TTC549 (cell line): ENCODE measurements around the gene TLL1.

Source experiments
- FAIRE-seq: peaks from 2 replicates; lab custom pipeline; 2012; peaks lifted over from hg19 to GRCh38; lab: Jason Lieb, UNC

TLL1 gene

DNA sequence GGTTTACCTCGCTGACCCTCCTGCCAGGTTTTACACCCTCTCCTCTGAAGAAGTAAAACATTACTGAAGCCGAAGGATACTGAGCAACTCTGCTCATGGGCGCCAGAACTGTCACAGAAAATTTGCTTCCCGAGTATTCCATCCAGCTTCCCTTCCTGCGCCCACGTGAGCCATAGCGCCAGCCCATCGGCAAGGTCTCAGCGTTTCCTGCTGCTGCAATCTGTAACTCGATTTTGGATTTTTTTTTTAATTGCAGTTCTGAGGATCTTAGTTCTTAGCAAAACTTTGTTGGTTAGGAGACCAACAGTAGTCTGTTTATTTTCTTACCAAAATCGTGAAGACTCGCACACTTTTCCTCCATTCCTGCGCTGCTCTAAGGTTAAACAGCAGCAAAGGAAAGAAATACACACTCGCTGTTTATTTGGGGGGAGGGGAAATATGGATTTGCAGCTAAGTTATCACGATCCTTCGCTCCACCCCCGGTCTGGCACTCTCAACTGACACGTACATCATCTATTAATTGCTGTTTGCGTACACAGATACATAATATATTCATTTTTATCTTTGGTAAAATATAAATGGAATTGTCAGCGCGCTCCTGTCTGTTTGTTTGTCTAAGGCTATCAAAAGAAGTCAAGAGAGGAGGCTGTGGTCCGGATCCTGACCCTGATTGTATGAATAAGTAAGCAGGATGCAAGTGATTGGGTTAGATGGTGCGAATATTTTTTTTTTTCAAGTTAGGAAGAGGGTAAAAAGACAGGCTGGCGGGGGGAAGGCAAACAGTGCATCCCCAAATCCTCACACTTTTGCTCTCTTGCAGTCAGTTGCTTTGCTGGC lies at the start of gene TLL1:
TSS of gene TLL1 (plus strand) at position 777 of the 837 bp plus-strand sequence. CDS start 668 bp downstream, outside the sequence.
- no peak for FAIRE-seq

DNA sequence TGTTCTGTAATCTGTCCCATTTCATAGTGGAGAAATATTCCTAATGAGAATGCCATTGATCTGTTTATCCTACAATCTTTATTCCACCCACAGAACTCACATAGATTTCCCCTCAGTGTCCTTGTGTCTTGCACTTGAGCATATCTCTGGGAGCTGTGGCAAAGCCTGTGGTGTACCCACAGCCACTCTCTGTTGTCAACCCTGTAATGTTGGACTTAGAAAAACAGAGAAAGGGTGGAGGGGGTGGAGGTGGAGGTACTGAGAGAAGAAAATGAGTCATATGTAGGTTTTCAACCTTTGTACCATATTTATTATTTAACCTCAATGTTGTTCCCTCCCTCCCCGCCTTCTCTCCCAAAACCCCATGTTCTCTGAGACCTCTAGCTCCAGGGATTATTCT lies 46.9 kb upstream of the TLL1 start:
- FAIRE-seq: no peak

DNA sequence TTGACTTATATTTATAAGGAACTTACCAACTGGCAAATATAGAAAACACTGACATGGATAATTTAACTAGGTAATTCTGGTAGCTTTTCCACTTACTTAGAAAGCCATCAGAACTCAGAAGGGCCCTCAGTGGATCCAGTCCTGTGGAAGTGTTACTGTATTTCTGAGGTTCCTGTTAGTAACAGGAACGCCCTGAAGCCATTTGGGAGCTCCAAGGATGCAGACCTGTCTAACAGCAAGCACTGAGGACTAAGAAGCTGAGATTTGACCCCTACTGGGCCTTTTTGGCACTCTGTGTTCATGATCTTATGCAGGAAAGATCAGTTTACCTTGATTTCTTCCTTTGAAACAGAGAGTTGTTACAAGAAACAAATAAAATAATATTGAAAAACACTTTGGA lies 46.0 kb upstream of the TLL1 start:
- FAIRE-seq: no peak

DNA sequence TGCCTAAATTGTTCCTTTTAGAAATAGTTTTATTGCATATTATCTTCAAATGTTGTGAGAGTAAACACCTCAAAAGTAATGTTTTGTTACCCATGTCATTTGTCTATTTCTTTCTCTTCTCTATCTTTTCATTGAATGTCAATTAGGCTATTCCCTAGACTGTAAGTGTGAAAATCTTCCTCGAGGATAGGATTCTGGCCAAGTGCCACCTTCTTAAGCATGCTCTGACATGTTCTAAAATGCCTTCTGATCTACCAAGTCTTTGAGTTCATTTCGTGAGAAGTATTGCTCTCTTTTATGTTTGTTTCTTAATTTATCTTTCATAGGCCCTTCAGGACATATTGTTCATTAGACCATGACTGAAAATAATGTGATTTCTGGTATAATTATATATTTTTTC lies 44.1 kb upstream of the TLL1 start:
- no peak for FAIRE-seq

DNA sequence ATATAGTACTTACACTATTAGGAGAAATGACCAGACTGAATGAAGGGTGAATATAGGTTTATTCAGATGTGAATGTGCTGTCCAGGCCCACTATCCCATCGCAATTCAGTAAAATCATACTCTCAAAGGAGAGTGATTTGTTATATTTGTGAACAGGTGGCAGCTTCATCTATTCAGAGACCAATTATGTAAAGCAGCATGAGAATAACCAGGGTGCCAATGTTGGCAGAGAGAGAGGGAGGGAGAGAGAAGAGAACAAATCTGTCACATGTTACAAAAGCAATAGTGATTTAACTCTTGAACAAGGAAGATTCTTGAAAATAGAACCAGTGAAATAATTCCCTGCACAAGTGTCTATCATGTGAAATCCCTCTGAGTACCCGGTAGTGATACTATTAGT lies 38.9 kb upstream of the TLL1 start:
- FAIRE-seq: no peak

DNA sequence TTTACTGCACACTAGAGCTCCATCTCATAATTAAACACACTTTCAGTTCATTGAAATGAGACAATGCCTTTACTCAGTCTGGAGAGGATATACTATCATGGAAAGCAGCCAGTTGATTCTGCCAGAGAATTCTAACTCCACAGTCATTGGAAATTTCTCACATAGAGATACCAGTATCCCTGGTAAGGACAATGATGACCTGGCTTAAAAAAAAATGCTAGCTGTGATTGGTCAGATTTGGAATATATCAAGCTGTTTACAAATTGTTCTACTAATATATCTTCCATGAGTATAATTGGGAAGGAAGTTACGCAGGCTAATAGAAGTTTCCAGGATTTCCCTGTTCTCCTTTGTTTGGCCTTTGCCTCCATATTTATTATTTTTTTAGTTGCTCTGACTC lies 34.5 kb upstream of the TLL1 start:
- FAIRE-seq: no peak

DNA sequence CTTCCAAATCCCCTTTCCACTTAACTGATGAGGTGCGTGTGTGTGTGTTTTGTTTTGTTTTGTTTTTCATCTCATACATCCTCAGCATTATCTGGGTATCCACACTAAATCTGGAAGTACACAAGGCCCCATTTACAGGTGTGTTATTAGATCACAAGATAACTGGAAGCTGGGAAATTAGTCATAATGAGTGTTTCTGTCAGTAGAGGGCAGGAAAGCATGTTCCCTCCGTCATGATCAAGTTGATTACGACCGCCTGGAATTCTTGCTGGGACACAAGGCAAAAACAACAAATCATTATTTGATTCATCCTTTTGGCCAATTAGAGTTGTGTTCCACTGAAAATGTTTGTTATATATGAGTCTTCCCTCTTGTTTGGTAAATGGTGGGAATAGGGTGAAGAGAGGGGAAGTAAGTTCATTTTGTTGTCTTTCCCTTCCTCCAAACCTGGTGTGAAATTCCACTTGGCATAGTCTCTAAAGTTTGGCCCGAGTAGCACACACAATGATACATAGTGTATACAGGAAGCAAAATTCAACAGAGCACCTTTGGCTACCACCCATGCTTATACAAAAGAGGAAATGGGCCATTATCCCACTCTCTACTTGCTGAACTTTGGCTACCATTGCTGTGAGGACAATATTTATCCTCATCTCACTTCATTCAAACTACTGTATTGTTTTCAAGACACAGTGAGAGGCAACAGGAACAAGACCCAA lies 33.3 kb upstream of the TLL1 start:
- FAIRE-seq: no peak

DNA sequence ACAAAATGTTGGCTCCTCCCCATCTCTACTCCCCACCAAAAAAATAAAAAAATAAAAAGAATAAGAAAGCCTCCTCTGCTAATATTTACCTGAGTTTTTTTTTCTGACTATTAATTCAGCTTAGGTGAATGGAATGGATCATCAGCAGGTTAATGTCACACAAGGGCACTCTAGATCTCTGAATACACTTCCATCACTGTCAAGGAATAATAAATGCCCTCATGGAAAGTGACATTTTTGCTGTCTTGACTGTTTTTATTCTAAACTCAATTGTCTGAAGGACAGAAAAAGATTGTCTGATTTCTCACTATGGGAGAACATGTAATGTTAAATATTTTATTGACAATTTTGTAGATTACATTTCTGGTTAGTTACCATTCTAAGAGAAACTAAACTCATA lies 30.4 kb upstream of the TLL1 start:
- FAIRE-seq: no peak

DNA sequence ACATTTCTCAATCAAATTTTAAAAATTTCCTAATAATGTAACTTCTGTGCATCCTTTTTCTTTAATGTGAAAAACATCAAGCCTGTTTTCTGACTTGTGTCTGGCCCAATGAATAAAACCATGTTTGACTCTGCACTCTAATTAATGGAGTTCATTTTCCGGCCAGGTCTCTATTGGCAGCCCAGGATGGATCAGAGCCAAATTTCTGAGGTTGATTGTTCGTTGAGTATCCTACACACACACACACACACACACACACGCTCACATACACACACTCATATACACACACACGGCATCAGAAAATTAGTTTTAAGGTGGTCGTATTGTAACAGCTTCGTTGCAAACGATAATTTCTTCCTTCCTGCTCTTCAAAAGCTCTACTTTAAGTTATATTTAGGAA lies 28.9 kb upstream of the TLL1 start:
- no peak for FAIRE-seq

DNA sequence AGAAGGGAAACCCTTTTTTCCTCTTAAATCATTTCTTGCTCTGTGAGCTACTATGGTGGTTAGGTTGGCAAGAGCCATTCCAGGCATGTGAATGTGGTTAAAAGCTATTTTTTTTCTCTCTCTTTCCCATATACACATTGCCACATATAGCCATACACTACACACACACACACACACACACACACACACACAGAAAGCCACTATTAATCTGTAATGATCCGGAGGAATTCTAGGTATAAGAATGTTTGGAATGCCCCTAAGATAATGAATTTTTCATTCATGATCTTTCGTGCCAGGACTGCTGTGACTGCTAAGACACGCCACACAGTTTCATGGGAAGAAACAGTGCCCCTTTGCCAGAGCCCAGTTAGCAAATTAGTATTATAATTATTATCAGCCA lies 21.8 kb upstream of the TLL1 start:
- no peak for FAIRE-seq

DNA sequence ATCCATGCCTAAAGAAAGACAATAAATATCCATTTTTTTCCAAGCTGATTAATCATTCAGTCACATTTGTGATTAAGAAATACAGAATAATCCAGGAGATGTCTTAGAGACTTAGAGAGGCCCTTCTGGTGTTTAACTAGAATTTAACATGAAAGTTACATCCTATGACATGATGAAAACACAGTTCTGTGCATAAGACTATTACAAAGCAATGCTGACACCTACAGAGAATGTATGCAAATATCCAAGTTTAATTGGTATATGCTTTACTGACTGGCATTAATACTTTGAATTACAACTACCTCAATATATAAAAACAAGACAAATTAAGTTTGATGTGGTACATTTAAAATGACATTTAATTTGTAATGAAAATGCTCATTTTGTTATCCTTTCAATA lies 17.8 kb upstream of the TLL1 start:
- FAIRE-seq: no peak

DNA sequence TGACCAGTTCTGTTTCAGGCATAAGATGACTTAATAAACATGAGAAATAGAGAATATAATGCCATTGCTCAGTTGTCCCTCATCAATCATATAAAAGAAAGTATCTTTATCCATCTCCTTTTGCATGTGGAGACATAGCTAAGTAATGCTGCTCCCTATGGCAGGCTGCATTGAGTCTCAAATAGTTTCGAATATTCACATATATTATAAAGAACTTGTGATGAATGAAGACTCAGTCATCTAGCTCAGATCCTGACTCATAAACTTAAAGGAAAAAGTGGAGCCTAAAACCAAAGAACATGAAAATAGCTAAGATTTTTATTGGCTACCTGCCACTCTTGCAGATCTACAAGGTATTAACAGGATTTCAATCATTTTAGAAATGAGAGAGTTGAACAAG lies 11.7 kb upstream of the TLL1 start:
- no peak for FAIRE-seq

DNA sequence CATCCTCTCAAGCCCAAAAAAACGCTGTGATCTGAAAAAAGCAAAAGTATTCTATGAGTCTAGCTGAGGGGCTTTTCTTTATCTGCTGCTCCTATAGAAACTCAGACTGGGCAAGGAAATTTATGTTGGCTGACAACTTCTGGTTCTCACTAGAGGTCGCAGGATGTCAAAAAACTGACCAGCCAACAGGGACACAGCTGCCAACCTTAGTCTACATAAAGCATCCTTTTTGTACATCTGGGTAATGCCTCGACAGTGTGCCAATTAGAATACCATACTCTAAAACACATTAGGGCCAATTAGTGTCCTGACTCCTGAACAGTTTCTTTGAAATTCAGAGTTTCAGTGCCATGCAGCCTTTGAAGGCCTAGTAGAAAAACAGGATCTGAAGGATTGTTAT lies 8.8 kb upstream of the TLL1 start:
- no peak for FAIRE-seq

DNA sequence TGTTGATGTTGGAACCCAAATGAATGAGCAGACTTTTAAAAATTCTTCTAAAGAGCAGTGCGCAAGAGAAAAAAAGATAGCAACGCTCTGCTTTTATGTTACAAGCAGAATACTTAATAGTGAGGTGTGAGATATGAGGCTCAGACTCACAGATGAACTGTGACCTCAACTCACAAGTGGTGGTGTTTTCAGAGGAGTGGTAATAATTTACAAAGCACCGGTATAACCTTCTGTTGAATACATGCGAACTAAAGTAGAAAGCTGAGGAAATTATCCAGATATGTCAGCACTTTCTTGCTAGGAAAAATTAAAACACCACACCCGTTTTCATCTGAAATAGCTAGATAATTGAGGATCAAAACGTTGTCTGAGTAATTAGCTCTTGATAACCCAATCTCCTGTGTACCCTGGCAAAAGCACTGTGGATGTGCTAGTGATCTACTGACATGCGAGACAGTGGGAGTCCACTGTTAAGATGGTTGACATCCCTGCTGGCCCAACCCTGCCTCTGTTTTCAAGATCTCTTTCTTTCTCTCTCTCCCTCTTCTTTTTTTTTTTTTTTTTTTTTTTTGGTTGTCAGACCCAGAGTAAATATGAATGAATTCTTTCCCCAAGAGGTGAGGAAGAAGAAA lies 6.9 kb upstream of the TLL1 start:
- FAIRE-seq: no peak

DNA sequence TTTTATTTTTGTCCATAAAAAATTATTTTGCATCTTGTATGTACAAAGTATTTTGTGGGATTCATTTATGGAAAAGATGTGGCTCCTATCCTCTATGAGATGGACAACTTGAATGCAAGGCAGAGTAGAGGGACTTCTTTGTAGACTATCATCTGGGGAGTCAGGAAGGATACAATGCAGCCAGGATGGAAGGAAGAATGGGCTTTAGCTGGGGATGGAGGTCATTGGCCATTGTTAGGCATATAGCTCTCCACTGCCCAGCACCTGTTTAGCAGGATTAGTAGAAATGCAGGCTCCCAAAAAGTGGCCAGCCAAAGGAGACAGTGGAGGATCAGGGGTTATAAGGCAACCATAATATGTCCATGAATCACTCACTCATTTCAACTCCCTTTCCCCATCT lies 5.1 kb upstream of the TLL1 start:
- no peak for FAIRE-seq

DNA sequence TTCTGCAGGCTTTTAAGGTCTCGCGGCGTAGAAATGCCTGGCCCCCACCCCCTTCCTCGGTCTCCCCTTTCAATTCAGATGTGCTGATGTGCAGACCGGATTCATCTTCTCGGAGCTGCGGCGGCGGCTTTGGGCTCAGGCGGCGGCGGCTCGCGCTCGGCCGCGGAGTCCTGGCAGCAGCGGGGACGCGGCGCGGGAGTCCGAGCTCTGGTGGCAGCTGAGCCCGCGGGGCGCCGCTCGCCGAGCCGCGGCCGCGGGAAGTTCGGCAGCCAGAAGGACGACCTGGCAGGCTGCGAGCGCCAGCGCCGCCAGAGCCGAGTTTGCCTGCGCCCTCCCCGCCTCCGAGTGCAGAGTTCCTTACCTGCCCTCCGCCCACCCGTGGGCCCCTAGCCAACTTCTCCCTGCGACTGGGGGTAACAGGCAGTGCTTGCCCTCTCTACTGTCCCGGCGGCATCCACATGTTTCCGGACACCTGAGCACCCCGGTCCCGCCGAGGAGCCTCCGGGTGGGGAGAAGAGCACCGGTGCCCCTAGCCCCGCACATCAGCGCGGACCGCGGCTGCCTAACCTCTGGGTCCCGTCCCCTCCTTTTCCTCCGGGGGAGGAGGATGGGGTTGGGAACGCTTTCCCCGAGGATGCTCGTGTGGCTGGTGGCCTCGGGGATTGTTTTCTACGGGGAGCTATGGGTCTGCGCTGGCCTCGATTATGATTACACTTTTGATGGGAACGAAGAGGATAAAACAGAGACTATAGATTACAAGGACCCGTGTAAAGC lies 448 bp downstream of the TLL1 start:
- no peak for FAIRE-seq

DNA sequence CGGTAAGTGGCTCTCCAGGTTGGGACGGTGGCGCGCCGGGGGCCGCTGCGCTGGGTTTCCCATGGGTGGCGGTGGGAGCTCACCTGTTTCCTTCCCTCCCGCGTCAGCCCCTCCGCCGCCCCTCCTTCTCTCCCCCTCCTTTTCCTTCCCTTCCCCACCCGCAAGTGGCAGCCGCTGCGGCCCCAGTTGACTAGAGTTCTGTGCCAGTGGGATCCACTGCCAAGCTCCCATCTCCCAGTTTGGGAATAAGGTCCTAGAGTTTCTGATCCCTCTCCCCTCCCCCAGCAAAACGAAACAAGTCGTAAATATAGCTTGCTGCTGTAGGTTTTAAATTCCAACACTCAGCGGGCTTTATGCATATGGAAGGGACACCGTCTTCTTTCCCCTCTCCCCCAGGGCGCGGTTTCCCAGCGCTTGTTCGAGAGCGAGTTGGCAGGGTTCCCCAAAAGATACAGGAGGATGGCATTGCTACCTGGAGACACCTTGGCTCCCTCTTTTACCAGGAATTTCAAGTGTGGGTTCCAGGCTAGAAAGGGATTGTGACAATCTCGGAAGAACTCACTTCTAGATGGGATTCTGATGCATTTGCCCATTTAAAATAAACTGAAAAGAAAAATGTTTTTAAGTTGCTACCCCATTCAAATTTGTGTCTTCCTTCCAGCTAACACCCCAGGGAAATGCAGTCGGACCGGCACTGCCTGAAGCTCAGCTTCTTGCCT lies 1.2 kb downstream of the TLL1 start:
- no peak for FAIRE-seq

DNA sequence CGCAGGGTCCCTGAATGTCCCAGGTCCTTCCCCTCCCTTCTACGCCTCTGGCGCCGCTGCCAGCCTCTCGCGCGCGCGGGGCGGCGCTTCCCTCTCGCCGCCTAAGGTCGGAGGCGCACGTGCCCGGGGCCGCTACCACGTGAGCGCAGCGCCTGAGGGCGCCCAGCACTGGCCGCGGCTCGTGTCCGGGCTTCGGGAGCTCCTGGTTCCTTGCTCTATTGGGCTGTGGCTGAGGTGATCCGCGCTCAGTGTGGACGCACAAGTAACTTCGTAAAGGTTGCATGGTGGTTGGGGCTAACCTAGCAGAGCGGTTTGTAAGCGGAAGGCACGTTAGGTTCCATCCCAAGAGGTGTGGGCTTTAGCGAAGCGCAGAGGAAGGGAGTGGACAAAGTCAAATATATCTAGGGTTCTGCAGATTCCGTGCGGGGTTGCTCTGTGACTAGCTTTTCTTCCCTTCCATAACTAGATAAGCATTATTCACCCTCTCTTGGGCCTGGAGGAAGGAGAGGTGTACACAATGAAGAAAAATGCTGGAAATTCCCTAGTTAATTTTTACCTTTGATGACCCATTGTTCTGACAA lies 1.8 kb downstream of the TLL1 start:
- no peak for FAIRE-seq

DNA sequence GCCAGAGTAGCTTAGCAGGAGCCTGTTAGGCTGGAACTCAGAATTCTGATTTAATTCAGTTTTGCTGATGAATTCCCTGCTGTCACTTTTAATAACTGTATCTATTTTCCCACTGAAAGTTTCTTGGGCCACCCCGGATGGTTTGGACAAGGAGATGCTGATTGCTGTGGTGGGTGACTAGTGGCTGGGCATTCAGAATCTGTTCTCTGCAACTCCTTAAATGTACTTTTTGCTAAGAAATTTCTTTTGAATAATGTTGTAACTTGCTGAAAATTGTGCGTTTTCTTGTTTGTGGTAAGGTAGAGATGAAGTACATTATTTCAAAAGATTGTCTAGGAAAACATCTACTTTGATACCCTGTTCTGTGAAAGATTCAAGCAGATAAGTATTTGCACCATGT lies 2.4 kb downstream of the TLL1 start:
- FAIRE-seq: no peak

DNA sequence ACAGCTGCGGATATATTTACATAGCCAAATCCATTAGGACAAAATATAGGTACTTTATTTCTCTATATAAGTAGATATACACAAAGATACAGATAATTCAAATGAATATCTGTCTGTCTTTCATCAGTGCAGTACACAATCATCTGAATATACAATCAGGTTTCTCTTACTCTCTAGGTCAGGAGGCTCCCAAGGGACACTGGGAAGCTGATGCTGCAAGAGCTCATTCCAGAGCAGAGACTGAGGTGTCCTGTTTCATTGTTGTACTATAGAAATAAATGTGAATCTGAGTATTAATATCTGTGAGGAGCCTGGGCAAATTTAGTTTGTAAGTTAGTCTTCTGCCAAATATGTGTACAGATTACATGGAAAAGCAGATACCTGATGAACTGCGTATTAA lies 4.2 kb downstream of the TLL1 start:
- FAIRE-seq: no peak

DNA sequence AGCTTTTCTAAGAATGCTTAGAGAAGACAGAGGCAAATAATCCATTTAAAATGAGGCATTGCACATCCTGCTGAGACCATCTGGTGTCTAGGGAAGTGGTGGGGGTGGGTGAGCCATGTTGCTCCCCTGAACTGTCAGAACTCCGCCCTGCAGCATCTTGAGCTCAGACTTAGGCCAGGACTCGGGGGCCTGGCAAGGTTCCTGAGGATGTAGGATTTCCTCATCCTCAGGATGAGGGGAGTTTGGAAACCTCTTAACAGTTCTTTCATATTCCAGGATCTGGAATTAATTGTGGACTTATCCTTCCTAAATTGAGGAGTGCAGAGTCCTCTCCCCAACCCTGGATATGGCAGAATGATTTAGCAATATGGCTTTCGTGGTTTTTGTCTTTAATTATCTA lies 6.6 kb downstream of the TLL1 start:
- FAIRE-seq: no peak

DNA sequence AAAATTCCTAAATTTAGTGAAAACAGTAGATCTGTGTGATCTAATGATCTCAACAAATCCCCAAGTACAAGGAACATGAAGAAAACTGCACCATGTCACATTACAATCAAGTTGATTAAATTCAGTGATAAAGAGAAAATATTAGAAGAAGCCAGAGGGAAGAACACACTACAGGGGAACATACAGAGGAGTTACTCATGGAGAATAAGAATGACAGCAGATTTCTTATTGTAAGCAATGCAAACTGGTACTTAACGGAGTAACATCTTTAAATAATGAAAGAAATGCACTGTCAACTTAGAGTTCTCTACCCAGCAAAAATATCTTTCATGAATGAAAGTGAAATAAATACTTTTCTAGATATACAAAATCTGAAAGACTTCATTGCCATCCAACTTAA lies 21.1 kb downstream of the TLL1 start:
- no peak for FAIRE-seq
